A549 treated with CORT108297 at 1 μM for 4 hours (cell line): Measurements from ENCODE around the gene TRMT13. TPM values are rescaled to one million over a fixed set of nuclear protein-coding genes. Genes with fewer than 3 reads are reported as not detected.

Source experiments
- total RNA-seq: library from RNA; stranded (reverse); fragments of 200-300 nt; extraction: Qiagen RNA extraction; gene quantifications from 5 replicates; pipeline ENCODE4 v1.2.3, GENCODE V29; 2022

TRMT13 gene, protein sequence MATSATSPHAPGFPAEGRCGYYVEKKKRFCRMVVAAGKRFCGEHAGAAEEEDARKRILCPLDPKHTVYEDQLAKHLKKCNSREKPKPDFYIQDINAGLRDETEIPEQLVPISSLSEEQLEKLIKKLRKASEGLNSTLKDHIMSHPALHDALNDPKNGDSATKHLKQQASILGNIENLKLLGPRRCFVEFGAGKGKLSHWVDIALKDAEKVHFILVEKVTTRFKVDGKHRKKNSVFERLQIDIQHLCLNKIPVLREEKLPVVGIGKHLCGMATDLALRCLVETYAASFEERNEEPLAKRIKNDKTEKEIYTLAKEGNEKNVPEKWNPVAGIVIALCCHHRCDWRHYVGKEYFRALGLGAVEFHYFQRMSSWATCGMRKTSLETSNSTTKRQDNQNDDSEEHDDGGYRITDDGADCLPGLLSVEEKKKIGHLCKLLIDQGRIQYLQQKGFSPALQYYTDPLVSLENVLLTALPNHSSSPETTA
- total RNA-seq, result 5.9 to 8.7 TPM (median 6.9 TPM) in 5 replicates

DNA sequence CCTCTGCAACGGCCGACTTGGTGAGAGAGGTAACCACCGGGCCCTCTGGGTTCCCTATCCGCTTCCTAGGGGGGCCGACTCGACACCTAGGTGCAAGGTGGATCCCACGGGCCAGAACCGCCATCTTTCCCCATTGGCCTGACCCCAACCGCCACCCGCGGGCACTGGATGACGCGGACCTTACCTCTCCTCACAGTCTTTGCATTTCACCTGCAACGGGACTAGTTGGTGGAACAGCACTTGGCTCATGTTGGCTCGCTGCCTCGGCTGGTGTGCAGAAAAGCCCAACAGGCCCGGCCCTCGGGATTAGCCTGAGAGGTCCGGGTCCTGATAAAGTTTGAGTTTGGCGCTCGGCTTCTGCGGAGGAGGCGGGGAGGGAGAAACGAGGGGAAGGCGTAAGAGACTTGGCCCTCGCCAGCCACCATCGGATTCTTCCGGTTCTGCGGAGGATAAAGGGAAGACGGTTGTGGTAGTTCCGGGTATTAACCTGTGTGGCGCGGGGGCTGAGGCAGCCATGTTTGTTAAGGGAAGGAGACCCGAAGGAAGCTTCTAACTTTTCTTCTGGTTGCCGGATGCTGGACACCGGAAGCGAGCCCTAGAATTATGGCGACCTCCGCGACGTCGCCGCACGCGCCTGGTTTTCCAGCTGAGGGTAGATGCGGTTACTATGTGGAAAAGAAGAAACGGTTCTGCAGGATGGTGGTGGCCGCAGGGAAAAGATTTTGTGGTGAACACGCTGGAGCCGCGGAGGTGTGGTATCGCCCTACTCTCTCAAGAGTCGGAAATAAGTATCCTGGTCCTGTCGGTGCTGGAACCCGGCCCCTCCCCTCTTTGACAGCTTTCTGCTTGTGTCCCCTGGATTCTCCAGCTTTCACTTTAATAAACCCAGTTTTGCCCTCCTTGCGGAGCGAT is at the start of gene TRMT13, which contains the start of gene SASS6:
Gene TRMT13, plus strand, starts transcription at position 598 of the 912 bp plus-strand sequence. Its CDS starts 6 bp downstream, at position 604.
Gene SASS6, minus strand, starts transcription at position 365 of the 912 bp plus-strand sequence. Its CDS starts 116 bp downstream, at position 249.

DNA sequence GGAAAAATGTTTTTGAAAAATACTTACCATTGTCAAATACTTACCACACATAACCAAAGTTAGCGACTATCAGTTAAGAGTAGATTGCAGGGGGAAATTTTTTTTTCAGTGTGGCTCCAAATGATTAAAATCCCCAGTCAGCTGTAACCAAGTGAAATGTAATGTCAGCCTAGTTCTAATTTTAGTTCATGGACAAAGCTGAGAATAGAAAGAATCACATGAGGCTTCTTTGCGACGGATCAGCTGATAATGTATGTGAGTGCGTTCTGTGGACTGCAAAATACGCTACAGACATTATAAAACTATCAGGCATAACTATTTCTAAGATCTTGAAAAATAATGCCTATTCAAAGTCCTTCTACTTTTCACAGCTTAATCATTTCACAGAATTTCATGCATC is 45.1 kb downstream of the TRMT13 start, which contains the start of gene LRRC39:
Gene LRRC39, minus strand, starts transcription at position 166 of the 400 bp plus-strand sequence. CDS start 9,740 bp downstream, outside the sequence.

Other genes with a start within 250 kb of the TRMT13 start
- gene SLC35A3, start 163.2 kb upstream of the TRMT13 start, total RNA-seq, result 8.2 to 11.0 TPM (median 9.3 TPM) in 5 replicates
- gene SASS6, start 233 bp upstream of the TRMT13 start, total RNA-seq, result 3.5 to 4.9 TPM (median 4.5 TPM) in 5 replicates
- gene LRRC39, start 45.1 kb downstream of the TRMT13 start, total RNA-seq, result 0.07 to 0.15 TPM (median 0.11 TPM) in 4 of 5 replicates, not detected in the other
- gene DBT, start 116.7 kb downstream of the TRMT13 start, total RNA-seq, result 3.2 to 4.7 TPM (median 4.1 TPM) in 5 replicates
- 21.4 to 24.7 TPM (median 22.7 TPM) in 5 replicates for gene RTCA, start 133.1 kb downstream of the TRMT13 start, total RNA-seq
- gene CDC14A, start 219.3 kb downstream of the TRMT13 start, total RNA-seq, result 2.3 to 2.8 TPM (median 2.5 TPM) in 5 replicates